NCI-H446 (cell line): ENCODE measurements around the gene ELFN2.
A peak's percentile ranks its signal among the peaks of the same experiment; 100 is the strongest.
"Not testable (repeated sequence)": the region's sequence is repeated elsewhere in the genome, so short reads cannot be mapped to it uniquely, and the experiment has no call there.

Experiments
- DNase-seq, 2 experiments: peaks; one replicate each; lab custom pipeline; 2025; lab: John Stamatoyannopoulos, UW

Gene ELFN2, protein sequence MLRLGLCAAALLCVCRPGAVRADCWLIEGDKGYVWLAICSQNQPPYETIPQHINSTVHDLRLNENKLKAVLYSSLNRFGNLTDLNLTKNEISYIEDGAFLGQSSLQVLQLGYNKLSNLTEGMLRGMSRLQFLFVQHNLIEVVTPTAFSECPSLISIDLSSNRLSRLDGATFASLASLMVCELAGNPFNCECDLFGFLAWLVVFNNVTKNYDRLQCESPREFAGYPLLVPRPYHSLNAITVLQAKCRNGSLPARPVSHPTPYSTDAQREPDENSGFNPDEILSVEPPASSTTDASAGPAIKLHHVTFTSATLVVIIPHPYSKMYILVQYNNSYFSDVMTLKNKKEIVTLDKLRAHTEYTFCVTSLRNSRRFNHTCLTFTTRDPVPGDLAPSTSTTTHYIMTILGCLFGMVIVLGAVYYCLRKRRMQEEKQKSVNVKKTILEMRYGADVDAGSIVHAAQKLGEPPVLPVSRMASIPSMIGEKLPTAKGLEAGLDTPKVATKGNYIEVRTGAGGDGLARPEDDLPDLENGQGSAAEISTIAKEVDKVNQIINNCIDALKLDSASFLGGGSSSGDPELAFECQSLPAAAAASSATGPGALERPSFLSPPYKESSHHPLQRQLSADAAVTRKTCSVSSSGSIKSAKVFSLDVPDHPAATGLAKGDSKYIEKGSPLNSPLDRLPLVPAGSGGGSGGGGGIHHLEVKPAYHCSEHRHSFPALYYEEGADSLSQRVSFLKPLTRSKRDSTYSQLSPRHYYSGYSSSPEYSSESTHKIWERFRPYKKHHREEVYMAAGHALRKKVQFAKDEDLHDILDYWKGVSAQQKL

GRCh38 chr22:37427135-37427710 lies at the start of gene ELFN2:
Gene ELFN2 (minus strand): TSS chr22:37427479. CDS start chr22:37375534, 51,945 bp downstream.
- no peak for DNase-seq

DNA sequence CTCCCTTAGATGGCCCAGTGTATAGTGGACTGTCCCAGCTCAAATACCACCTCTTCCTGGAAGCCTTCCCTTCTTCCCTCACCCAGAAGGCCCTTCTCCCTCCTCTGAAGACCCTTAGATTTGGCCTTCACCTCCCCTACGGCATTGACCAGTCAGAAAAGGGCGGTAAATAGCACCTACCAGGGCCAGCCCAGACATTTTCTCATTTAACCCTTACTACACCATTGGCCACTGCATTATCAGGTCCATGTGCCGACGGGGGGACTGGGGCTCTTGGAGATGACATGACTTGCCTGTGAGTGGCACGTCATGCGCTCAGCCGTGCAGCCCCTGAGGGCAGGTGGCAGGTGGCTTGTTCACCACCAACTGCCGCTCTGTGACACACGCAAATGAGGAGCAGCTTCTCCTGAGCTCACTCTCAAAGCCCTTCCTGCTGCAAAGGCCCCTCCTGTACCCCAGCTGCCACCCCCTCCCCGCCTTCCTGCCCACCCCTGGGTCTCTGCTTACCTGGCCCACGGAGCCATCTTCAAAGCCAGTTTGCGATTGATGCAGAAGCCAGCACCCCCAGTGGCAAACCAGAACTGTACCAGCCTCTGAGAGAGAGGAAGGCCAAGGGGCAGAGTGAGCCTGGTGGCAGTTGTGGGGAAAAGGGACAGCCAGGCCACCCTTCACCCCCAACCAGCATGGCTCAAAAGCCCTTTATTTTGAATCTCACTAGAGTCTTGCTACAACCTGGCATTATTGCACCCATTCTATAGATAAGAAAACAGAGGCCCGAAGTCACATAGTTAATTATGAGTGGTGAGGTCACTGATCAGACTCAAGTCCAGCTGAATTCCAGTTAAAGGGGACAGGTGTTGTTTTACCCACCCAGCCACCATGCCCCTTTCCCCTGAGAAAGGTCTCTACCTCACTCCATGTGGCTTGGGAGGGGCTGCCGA lies 49.4 kb upstream of the ELFN2 start:
- DNase-seq, result no peak

DNA sequence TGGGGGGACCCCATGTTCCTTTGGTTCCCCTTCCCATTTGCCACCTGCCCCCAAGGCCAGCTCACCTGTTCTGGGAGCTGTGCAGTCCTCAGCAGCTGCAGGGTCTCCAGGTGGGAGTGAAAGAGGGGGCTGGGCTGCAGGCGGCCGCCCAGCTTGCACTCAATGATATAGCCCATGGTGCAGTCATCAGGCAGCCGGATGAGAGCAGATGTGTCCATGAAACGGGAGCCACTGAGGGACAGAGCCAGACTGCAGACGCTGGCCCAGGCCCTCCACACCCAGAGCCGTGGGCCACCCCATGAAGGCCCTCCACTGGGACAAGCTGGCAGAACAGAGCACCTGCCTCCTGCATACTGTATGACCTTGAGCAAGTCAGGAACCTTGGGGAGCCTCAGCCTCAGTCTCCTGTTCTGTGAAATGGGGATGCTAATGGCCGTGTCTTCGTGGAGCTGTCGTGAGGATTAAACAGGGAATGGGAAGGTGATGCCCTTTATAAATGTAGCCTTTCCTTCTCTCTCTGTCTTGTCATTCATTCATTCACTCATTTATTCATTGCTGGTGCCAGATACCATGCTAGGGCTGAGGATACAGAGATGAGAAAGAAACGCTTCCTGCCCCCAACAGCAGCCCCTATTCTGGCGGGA lies 47.3 kb upstream of the ELFN2 start:
- DNase-seq, result no peak

DNA sequence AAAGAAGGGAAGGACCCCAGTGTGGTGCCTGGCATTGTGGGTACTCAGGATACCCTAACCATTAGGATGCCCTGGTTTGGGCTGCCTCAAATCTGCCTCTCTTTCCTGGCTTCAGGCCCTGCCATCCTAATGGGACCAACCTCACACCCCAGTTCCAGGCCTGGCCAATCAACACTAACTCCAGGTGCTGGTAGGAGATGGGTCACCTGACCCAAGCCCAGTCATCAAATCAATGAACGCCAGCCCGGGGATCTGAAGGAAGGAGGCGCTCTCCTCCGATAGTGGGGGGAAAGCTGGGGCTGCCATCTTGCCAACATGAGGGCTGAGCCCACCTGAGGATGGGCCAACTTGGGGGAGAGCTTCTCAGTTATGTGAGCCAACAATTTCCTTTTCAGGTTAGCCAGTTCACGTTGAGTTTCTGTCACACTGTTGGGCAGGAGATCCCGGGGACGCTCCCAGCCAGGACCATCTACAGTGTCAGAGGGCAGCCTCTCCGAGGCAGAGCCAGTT lies 46.2 kb upstream of the ELFN2 start:
- no peak for DNase-seq

GRCh38 chr22:37472418-37473006 lies 45.2 kb upstream of the ELFN2 start:
- no peak for DNase-seq

GRCh38 chr22:37471727-37472417 lies 44.6 kb upstream of the ELFN2 start:
- no peak for DNase-seq

- DNase-seq, result no peak
Measured at GRCh38 chr22:37470087-37470445, 42.8 kb upstream of the ELFN2 start.

DNA sequence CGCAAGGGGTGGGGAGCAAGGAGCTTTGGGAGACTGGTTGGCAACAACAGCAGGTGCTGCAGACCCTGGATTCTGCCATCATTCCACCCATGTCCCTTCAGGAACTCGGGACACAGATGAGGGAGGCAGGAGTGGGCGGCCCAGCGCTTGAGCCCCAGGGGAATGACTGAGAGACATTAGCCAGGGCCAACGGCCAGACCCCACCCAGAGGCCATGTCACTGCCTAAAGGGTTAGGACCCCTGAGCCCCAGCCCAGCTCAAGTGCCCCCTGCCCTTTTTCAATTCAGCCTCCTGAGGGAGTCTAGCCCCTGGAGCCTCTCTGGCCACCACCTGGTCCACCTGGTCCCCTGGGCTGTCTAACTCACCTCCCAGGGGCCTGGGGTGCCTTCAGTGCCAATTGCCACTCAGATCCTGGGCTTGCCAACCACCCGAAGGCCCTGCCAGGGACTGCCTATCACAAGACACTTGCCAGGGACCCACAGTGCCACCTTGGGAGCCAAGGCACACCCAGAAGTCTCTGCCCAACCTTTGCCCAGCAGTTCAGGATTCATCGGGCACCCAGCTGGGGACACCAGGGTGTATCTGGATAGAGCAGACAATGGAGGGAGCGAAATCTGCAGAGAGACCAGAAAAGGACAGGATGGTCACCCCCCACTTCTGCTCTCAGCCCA lies 42.3 kb upstream of the ELFN2 start:
- no peak for DNase-seq

- not testable (repeated sequence) for DNase-seq
Measured at GRCh38 chr22:37468201-37468695, 41.0 kb upstream of the ELFN2 start.

GRCh38 chr22:37467391-37467955 lies 40.2 kb upstream of the ELFN2 start:
- DNase-seq, result no peak

DNA sequence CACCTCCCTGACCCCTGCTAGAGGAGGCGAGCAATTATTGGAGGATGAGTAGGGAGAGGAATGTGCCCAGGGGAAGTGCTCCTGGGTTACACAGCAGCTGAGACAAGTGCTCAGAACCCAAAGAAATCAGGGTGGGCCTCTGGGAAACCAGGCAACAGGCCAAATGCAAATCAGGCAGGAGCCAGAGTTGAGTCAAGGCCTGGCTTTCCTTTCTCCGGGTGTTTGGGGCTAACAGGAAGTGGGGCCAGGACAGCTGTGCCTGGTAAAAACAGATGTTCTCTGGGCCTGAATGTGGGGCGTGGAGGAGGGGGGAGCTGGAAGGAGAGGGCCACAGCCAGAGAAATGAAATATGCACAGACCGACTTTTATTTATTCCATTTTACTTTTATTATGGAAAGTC lies 36.9 kb upstream of the ELFN2 start:
- no peak for DNase-seq

GRCh38 chr22:37462983-37463382 lies 35.7 kb upstream of the ELFN2 start:
- DNase-seq, result no peak

DNA sequence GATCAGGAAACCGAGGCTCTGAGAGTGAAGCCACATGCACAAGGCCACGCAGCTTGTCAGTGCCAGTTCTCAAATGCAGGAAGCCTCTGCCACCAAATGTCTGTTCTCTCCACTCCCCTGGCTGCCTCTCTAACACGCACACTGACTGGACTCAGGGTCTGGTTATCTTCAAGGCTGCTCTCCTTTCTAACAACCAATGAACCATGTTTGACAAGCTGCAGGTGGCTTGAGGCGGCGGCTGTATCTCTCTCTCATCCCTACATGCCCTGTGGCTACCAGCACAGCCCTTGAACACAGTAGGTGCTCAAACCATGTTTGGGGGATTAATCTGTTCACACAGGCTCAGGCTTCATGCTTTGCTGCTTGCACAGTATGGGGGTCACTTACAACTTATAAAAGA lies 35.2 kb upstream of the ELFN2 start:
- no peak for DNase-seq

DNA sequence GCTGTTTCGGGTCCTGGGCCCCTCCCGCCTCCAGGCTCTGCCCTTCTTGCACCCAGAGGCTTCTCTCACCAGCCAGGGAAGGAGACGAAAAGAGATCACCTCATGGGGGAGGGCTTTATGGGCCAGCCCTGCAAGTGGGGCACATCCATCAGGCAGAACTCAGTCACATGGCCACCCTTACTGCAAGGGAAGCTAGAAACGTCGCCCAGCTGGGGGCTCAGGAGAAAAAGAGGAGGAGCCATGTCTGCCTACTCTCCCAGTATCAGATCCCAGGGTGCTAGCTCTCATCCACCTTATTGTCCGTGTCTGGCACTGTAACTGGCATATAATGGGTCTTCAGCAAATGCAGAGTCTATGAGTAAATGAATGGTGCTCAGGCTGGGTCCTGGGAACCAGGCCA lies 34.7 kb upstream of the ELFN2 start:
- DNase-seq, result no peak

GRCh38 chr22:37460684-37461083 lies 33.4 kb upstream of the ELFN2 start:
- DNase-seq, result no peak

DNA sequence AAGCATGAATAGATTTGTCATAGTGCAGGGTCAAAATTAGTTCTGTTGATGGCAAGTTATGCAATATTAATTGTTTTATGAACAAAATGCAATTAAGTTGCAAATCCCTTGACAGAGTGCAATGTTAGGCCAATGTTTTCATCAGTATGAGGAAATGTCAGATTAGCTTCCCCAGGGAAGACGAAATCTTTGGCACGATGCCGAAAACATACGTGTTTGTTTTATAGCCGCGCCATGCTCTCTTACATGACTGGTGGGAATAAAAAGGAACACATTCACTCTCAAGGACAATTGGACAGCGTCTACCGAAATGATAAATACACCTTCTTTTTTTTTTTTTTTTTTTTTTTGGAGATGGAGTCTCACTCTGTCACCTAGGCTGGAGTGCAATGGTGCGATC lies 31.9 kb upstream of the ELFN2 start:
- DNase-seq, result no peak

DNA sequence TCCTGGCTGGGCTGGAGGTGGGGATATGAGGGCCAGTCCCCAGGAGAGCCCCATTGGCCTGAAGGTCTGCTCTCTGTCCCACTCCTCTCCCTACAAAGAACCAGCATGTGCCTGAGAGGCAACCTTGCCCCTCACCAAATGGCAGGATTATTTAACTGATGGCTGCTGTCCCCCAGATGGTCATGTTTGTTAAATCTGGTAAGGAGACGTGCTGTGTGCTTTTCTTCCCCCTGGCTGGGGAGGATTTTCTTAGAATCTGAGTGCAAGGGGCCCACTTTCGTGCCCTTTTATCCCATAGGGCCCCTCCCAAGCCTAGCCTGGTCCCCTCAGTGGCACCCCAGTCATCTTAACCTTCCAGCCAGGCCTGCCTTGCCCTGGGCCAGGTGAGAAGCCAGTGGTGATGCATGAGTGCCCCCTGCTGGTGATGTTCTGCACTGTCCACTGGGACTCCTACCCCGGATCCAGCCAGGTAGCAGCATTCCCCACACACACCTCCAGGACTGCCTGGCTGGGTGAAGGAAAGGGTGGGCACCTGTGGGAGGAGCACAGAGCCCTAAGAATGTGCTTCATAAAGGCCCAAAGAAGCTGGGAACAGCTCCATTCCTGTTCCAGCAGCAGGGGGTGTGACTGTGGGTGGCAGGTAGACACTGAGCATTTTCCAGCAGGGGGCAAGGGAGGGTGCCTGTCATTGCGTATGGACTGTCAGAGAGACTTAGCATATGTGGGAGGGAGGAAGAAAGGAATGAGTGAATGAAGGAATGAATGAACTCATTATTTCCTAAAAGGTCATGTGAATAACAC lies 30.0 kb upstream of the ELFN2 start:
- DNase-seq, result peak; percentile 5 to 42

- DNase-seq, result no peak
Measured at GRCh38 chr22:37456346-37456745, 29.1 kb upstream of the ELFN2 start.
